Stimulated activated effector memory CD8-positive, alpha-beta T cell treated with anti-CD3 and anti-CD28 coated beads, Interleukin-12 subunit alpha, Interleukin-12 subunit beta, amount 100 ng/mL, for 72 hours (primary cell): ENCODE measurements around the gene HOXB9.

Source experiments
- ATAC-seq: fragments of 150-1000 bp; cut with Tn5 transposase; 2 replicates; pipeline ENCODE4 v1.10.0; 2021
- DNase-seq, 2 donors: peaks; one replicate each; pipeline ENCODE4 v3.0.0; 2021 to 2022; ENCODE audit warnings: low spot score in 2 of 2
- H3K27ac Mint-ChIP-seq: one replicate; pipeline ENCODE4 v1.8.0; 2022; ENCODE audit warnings: mild to moderate bottlenecking, mixed read lengths
- H3K36me3 Mint-ChIP-seq: one replicate; pipeline ENCODE4 v1.8.0; 2022; ENCODE audit warnings: mild to moderate bottlenecking, mixed read lengths
- H3K4me1 Mint-ChIP-seq: one replicate; pipeline ENCODE4 v1.8.0; 2022; ENCODE audit warnings: mixed read lengths
- H3K4me3 Mint-ChIP-seq: one replicate; pipeline ENCODE4 v1.8.0; 2022; ENCODE audit warnings: mild to moderate bottlenecking, mixed read lengths
- H3K9me3 Mint-ChIP-seq: one replicate; pipeline ENCODE4 v1.8.0; 2022; ENCODE audit warnings: mixed read lengths

HOXB9 gene

DNA sequence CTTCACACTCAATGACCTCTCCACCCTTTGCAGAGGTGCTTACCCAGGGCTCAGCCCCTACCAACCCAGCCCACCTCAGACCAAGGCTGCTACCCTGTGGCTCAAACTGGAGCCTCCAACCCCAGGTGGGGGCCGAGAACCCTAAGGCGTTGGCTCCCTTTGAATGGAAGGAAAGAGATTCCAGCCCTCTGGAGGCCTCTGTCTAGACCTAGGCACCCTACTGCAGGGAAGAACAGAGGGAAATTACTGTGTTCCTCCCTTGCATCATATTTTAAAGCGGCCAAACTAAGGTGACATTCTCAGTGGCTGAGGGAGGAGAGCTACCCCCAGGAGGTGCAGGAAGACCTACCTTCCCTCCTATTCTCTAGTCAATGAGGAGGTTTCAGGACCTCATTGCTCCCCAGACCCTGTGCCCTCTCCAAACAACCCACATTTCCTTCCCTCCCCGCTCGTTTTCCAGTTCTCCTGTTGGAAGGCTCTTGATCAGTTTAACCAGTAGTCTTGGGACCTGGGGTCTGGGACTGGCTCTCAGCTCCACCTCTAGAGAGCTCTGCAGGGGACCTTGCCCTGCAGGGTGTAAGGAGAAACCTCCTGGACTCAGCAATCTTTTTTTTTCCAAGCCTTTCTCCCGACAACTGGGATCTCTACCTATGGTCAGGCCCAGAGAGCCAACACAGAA, 5.6 kb downstream of the HOXB9 start:
- Mint-ChIP-seq H3K9me3 (no peaks in the 10 kb centered on the region), H3K27ac (no peak overlapping the region), H3K4me1 (peaks cover 29% of the 10 kb centered on the region), H3K36me3 (peaks cover 5% of the 10 kb centered on the region), H3K4me3 (no peak overlapping the region)
- no peak for DNase-seq
- no peak for ATAC-seq

DNA sequence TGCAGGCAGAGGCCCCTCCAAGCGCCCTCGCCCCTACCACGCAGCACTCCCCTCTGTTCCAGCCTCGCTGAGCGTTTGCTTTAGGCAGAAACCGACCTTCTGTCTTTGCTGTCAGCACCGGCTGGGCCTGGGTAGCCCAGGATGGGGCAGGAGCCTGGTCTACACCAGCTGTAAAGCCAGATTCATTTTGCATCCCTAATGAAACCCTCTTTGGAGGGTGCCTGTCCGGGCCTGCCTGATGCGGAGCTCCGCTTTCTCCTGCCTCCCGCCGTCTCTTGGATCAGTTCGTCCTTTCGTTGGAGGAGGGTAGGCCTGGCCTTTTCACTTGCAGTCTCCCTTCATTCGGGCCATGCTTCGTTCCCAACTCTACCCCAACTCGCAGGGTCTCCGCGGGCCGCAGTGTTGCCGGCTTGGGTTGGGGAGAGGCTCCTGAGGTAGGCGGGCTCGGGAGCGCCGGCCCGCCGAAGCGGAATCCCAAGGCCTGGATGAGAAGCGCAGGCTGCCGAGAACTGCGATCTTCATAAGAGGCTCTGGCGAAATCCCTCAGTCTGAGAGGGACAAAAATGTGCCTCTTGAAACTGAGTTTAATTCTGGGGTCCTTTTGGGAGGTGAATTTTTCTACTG, 6.2 kb downstream of the HOXB9 start:
- no peak overlapping the region for H3K27ac Mint-ChIP-seq
- no peak for DNase-seq
- no peak for ATAC-seq
- peaks cover 30% of the 10 kb centered on the region for H3K4me1 Mint-ChIP-seq
- H3K9me3 Mint-ChIP-seq: no peaks in the 10 kb centered on the region
- H3K4me3 Mint-ChIP-seq: peak overlapping the region; percentile 44
- H3K36me3 Mint-ChIP-seq: peaks cover 5% of the 10 kb centered on the region

DNA sequence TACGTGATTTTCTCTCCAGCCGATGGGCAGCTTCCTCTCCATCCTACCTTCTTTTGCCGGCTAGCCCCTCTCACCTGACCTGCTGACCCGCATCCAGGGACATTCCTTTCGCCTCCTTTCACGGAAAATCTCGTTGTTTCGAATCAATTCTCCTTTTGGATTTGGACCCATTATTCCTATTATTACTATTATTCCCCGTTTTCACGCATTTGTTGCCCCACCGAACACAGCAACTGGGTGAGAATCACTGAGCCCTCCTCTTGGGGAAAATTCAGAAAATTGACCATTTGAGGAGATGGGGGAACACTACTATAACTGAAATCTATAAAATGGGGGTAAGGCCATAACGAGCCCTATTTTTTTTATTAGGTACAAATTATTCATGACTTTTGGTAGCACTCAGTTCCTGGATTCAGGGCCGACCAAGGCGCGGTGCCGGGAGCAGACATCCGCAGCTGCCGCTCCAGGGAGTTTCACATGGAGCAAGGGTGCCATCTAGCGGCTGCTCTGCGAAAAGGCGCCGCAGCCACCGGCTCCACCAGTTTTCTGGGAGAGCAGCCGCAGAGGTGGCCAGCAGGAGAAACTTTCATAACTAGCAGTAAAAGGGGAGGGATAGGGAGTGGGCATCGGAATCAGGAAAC, 7.8 kb downstream of the HOXB9 start:
- Mint-ChIP-seq H3K9me3 (no peaks in the 10 kb centered on the region), H3K27ac (no peak overlapping the region), H3K4me1 (peaks cover 46% of the 10 kb centered on the region)

DNA sequence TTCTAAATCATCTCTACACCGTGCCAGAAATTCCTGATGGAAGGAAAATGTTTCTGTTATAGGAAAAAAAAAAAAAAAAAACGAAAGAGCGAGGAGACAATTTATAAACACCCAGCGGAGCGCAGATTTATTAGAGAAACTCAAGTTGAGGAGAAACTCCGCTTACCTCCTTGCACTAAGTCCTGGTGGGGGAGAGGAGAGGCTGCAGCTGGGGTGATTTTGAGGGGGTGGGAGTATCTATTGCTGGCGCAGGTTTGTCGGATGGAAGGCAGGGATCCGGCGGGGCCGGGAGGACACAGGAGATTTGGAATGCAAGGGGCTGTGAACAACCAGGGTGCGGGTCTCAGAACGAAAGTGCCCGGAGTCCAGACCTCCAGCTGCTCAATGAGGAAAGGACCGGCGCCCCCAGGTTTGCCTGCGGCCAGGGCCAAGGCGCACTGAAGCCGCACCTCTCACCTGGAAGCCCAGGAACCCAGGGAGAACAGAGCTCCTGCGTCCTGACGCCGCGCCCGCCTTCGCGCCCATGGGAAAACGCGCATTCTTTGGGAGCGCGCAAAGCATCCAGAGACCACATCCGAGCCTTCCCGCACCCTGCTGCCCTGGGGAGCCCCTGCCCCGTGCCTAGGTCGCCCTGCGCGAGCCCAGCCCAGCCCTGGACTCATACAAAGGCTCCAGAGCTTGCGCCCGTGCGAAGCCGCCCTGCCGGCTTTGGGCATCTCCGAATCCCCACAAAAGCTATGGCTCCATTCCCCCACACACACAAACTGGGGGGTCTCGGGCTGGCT, 8.5 kb downstream of the HOXB9 start:
- Mint-ChIP-seq H3K4me3 (peak overlapping the region; percentile 44), H3K27ac (no peak overlapping the region), H3K4me1 (peaks cover 53% of the 10 kb centered on the region), H3K36me3 (peaks cover 10% of the 10 kb centered on the region), H3K9me3 (no peaks in the 10 kb centered on the region)
- no peak for ATAC-seq
- no peak for DNase-seq

More for the DNA sequence above, 7.8 kb downstream of the HOXB9 start:
- Mint-ChIP-seq H3K36me3 (peaks cover 10% of the 10 kb centered on the region), H3K4me3 (peak overlapping the region; percentile 44)
- ATAC-seq (peak; percentile 74), DNase-seq (peak; percentile 83 to 90)

DNA sequence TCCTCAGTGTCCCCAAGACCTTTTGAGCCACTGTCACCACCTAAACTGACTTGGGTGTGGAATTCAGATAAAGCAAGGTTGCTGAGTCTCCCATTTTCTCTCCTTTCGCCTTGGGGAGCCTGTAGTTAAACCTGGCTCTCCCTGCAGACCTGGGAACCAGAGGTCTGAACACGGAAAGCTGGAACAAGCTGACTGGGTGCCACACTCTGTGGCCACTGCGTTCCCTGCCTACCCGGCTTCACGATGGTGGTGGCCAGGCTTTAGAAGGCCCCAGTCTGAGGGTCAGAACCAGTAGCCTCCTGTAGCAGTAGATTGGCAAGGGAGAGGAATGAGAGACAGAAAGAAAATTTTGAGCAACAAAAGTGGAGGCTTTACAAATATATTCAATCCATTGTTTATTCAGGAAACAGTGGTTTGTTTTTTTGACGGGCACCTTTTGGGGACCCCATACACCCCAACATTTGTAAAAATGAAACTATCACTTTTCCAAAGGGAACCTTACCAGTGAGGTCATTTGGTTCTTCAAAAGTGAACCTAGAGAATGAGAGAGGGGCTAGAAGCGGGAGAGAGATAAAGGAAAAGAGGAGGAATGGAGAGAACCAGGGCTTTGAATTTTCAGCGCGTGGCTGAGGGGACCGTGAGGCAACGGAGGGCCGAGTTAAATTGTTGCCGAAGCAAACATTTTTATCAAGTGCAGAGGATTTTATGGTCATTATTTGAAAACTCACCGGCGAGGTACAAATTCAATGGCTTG, 9.3 kb downstream of the HOXB9 start:
- peak overlapping the region; percentile 9 for H3K4me3 Mint-ChIP-seq
- H3K27ac Mint-ChIP-seq: no peak overlapping the region
- ATAC-seq: no peak
- no peaks in the 10 kb centered on the region for H3K9me3 Mint-ChIP-seq
- DNase-seq: no peak
- peaks cover 10% of the 10 kb centered on the region for H3K36me3 Mint-ChIP-seq
- H3K4me1 Mint-ChIP-seq: peaks cover 59% of the 10 kb centered on the region

DNA sequence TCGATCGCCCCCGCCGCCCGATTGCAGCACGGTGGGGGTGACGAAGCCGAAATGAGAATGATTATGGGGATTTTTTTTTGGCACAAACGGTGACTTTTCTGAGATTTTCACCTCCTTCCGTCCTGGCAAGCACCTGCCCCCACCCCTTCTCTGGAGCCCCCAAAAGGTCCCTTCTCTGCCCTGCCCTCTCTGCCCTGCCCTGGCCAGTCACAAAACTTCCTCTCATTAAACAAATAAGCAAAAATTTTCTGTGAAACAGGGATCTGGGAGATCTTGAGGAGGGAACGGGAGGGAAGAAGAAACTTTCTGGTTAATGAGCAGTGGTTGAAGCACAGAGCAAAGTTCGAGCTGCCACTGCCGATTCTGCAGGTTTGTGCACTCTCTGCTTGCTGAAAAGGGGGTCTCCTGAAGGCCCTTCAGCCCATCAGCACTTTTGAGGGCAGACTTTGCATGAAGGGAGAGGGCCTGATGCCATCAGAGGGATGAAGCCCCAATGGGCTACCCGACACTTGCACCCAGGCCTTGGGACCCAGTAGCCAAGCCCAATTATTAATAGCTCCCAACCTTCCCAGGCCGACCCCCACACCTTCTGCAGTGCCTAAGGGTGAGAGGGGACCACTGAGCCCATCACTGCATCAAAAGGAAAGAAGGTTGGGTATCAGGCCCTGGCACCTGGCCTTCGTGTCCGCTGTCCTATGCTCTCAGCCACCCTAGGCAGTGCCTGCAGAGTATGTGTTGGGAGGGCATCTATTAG, 10.0 kb downstream of the HOXB9 start:
- Mint-ChIP-seq H3K4me1 (peaks cover 67% of the 10 kb centered on the region), H3K4me3 (no peak overlapping the region)

DNA sequence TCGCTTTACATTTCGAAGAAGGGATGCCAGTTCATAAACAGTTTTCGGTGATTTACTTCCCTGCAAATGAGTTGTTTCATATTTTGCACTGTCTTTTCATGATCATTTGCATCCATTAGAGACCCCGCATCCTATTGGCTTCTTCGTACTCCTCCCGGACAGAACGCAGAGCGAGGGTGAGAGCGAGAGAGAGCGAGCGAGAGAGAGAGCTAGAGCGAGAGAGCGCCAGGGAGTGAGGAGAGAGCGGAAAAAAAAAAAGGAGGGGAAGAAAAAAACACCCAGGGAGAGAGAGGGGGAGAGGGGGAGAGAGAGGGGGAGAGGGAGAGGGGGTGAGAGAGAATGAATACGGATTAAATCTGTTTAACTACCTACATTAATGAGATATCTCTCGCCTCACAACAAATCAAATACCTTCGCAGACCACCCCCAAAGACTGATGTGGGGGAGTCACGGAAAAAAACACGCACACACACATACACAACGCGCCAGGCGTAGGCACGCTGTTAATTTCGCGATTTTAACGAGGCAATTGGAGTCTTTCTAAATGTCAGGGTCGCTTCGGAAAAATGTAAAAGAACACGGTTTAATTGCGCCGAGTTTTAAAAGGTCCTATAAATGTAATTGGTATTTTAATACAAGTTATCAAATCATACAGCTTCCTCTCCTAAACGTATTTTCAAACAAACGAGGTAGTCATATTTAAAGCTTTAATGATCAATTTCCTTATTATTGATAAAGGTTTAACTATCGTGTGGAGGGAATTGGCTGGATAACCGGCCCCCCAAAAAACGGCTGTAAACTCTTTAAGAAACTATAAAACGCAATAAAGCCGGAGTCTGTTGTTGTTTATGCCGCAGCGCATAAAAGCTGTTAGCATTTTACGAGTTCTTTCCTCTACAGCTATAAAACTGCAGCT, 10.9 kb downstream of the HOXB9 start, which contains the start of gene HOXB8:
HOXB8 (minus strand) TSS at position 246 of the 916 bp plus-strand sequence. CDS start 588 bp downstream, outside the sequence.
- Mint-ChIP-seq H3K27ac (no peak within 1 kb of the TSS), H3K4me3 (peak within 1 kb of the TSS; percentile 94), H3K4me1 (peaks cover 72% of the 10 kb centered on the region)

More for the DNA sequence above, 10.0 kb downstream of the HOXB9 start:
- peaks cover 10% of the 10 kb centered on the region for H3K36me3 Mint-ChIP-seq
- no peak for DNase-seq
- H3K27ac Mint-ChIP-seq: no peak overlapping the region
- ATAC-seq: no peak
- H3K9me3 Mint-ChIP-seq: no peaks in the 10 kb centered on the region

DNA sequence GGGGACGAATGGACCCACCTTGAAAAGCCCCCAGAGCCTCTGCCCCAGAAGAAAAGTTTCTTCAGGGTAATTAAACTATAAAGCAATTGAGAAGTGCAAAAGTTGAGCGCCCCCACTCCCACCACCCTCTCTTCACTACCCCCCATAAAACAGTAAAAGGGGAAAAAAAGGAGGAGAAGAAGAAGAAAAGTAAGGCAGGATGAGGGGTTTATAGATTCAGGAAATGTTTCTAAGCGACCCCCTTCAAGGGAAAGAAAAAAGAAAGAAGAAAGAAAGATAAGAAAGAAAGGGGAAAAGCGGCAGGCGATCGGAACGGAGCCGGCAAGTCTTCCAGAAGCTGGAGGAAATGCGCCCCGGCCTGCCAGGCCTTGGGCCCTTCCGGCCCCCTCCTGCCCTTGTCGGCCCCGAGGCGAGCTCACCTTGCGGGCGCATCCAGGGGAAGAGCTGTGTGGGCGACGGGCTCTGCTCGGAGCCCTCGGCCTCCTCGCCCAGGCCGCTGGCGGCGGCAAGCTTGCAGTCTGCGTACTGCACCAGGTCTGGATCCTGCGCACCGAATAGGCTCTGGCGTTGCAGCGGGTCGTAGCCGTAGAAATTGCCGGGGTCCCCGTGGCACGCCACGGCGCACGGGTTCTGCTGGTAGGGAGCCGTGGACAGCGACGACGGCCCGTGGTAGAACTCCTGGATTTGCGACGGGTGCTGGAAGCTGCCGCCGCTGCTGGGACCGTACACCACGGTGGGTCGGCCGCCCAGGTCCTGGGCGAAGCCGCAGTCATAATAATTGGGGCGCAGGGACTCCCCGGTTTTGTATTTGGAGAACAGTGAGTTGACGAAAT, 12.1 kb downstream of the HOXB9 start:
- ATAC-seq: peak; percentile 39

More for the DNA sequence above, 10.9 kb downstream of the HOXB9 start, which contains the start of gene HOXB8:
- ATAC-seq (no peak), DNase-seq (no peak)
- Mint-ChIP-seq H3K9me3 (no peaks in the 10 kb centered on the region), H3K36me3 (peaks cover 16% of the 10 kb centered on the region)

DNA sequence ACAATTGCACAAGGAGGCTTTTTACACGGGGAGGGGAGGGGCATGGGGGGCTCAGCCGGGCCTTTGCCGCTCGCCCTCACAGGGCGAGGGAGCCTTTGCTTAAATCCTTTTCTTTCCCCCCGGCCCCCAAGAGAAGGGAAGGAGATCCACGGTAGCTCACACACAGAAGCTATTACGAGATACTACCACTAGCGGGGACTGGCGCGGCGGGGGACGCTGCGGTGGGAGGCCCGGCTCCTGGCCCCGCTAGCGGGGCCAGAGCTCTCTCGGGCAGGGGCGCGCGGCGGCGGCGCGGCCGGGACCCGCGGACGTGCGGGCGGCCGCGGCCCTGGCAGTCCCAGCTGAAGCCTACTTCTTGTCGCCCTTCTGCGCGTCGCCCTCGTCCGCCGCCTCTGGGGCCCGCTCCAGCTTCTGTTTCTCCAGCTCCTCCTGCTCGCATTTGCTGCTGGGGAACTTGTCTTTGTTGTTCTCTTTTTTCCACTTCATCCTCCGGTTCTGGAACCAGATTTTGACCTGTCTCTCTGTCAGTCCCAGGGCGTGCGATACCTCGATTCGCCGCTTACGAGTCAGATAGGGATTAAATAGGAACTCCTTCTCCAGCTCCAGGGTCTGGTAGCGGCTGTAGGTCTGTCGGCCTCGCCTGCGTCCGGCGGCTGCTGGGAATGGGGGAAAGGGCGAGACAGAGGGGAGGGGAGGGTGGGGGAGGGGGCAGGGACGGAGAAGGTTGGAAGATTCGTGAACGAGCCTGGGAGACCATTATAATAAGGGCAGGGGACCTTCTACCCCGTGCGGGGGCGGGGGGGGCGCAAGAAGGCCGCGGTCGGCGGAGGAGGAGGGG, 13.1 kb downstream of the HOXB9 start:
- DNase-seq (no peak), ATAC-seq (peak; percentile 76)
- Mint-ChIP-seq H3K9me3 (no peaks in the 10 kb centered on the region), H3K4me1 (peaks cover 59% of the 10 kb centered on the region), H3K27ac (no peak overlapping the region), H3K4me3 (peak overlapping the region; percentile 94), H3K36me3 (peaks cover 18% of the 10 kb centered on the region)

More for the DNA sequence above, 12.1 kb downstream of the HOXB9 start:
- Mint-ChIP-seq H3K9me3 (no peaks in the 10 kb centered on the region), H3K36me3 (peaks cover 17% of the 10 kb centered on the region), H3K4me3 (peak overlapping the region; percentile 94), H3K27ac (no peak overlapping the region), H3K4me1 (peaks cover 67% of the 10 kb centered on the region)
- DNase-seq: no peak

DNA sequence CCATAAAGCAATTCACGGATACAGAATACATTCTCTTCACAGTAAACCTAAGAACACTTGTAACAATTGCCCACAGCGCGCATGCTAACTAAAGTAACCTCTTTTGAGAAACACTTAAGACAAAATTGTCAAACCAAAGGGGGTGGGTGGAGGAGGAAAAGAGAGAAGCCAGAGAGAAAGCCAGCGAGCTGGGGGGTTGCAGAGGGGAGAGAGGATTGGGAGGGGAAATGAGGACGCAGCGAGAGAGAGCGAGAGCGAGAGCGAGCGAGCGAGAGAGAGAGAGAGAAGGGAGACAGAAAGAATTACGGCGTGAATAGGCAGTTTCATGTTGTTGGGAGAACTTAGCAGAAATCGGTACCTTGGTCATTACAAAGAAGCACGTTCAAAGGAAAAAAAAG, 13.7 kb downstream of the HOXB9 start:
- no peak for DNase-seq
- Mint-ChIP-seq H3K27ac (no peak overlapping the region), H3K36me3 (peaks cover 18% of the 10 kb centered on the region), H3K9me3 (no peaks in the 10 kb centered on the region), H3K4me1 (peaks cover 60% of the 10 kb centered on the region), H3K4me3 (peak overlapping the region; percentile 94)
- ATAC-seq: peak; percentile 9

DNA sequence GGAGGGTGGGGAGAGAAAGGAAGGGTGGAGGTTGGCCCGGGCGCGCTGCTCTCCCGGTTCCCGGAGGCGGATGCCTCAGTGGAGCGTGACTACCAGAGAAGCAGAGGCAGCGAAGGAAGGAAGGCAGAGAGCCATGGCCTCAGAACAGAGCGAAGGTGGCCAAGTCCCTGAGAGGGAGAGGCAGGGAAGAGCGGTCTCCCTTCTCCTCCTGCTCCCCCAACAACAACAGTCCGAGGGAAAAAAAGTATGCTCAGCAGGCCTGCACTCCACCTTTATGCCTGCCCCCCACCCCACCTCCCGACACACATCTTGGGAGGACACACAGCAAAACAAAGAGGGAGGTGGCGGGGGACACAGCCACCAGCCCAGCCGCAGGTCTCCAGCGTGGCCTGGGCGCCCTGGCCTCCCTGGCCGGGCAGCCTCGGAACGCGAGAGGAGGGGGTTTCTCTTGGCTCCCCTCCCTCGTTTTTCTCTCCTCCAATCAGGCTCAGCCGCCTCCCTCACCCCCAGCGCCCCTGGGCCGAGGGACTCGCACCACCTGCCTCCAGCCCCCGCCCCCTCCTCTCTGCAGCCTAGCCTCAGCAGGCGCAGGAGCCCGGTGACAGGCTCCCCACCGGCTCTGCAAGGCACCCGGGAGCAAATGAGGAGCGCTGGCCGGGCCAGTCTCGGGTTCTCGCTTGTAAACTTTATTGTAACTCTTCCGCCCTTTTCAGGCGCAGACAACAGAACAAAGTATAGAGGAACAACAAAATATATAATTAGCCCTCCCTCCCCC, 14.3 kb downstream of the HOXB9 start:
- Mint-ChIP-seq H3K9me3 (no peaks in the 10 kb centered on the region), H3K27ac (no peak overlapping the region), H3K4me1 (peaks cover 54% of the 10 kb centered on the region), H3K36me3 (peaks cover 18% of the 10 kb centered on the region), H3K4me3 (peak overlapping the region; percentile 94)
- ATAC-seq: no peak
- no peak for DNase-seq
